Measurements from ENCODE around the gene CDX2. TPM values are rescaled to one million over a fixed set of nuclear protein-coding genes. Genes with fewer than 3 reads are reported as not detected.

CDX2 gene
- total RNA-seq, 1 donor from 2014 or later, result not detected

DNA sequence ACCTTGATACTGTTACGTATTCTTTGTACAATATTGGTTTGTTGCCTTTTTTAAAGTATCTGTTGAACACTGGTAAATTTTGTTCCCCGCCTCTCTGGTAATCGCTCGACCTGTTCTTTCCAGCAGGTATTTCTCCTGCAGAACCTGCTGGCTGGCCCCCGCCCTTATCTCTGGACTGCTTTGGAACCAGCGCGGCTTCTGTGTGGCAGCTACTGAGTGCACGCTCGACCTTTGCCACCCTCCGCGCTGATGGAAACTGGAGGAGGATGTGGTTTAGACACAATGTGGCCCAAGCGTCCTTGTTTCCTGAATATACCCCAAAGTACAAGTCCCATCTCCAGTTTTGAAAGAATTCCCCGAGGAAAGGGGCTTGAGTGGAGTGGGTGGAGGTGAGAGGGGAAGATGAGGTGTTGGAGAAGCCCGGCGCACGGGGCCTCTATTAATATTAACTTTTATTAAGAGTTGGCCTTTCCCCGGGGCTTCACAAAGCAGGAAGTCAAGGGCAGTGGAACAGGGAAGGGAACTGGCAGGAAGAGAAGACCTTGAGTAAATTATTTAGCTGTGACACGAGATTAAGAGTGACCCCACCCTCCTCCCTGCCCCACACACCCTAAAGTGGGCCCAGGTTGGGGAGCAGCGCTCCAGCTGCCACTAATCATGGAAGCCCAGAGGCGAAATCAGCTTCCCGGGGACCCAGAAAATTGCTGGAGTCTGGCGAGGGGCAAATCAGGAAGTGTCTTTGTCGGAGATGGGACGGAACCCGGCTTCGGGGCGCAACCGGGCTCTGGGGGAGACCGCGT is 16.0 kb downstream of the CDX2 start:
- TF ChIP-seq, protein P1, sequence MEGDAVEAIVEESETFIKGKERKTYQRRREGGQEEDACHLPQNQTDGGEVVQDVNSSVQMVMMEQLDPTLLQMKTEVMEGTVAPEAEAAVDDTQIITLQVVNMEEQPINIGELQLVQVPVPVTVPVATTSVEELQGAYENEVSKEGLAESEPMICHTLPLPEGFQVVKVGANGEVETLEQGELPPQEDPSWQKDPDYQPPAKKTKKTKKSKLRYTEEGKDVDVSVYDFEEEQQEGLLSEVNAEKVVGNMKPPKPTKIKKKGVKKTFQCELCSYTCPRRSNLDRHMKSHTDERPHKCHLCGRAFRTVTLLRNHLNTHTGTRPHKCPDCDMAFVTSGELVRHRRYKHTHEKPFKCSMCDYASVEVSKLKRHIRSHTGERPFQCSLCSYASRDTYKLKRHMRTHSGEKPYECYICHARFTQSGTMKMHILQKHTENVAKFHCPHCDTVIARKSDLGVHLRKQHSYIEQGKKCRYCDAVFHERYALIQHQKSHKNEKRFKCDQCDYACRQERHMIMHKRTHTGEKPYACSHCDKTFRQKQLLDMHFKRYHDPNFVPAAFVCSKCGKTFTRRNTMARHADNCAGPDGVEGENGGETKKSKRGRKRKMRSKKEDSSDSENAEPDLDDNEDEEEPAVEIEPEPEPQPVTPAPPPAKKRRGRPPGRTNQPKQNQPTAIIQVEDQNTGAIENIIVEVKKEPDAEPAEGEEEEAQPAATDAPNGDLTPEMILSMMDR (IDR thresholded peaks at IDR 0.05), result no peak
- no peak overlapping the region for H3K27ac Mint-ChIP-seq (ENCODE audit: unreplicated experiment)
- no peak for DNase-seq (ENCODE audit: low spot score)
- peak overlapping the region; percentile 52 for H3K4me3 Mint-ChIP-seq (ENCODE audit: unreplicated experiment)
- H3K27me3 Mint-ChIP-seq (ENCODE audit: low read depth), result peaks cover 62% of the 10 kb centered on the region
- H3K36me3 Mint-ChIP-seq (ENCODE audit: low read depth), result no peaks in the 10 kb centered on the region
- H3K9me3 Mint-ChIP-seq (ENCODE audit: low read depth), result peaks cover 6% of the 10 kb centered on the region
- peaks cover 11% of the 10 kb centered on the region for H3K4me1 Mint-ChIP-seq (ENCODE audit: low read depth)

DNA sequence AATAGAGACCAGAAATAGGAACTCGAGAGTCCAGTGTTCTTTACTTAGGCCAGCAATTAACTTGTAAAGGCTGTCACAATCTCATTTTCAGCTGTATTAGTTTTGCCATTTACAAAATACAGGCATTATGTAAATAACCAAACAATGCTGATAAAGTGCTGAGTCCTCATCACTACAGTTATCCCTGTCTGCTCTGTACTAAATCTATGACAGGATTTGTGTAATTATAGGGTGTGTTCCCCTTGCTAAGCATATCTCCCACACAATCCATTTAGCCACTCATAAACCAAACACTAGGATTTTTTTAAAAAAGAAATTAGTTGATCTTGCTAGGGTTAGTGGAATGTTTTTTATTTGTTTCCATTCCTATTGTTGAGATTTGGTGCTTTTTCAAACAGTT is 26.1 kb downstream of the CDX2 start:
- H3K27me3 Mint-ChIP-seq (ENCODE audit: low read depth), result peaks cover 46% of the 10 kb centered on the region
- H3K36me3 Mint-ChIP-seq (ENCODE audit: low read depth), result no peaks in the 10 kb centered on the region
- TF ChIP-seq, protein P1 (IDR thresholded peaks at IDR 0.05), result no peak
- H3K4me1 Mint-ChIP-seq (ENCODE audit: low read depth), result no peaks in the 10 kb centered on the region
- DNase-seq (ENCODE audit: low spot score), result no peak
- H3K27ac Mint-ChIP-seq (ENCODE audit: unreplicated experiment), result no peak overlapping the region
- no peak overlapping the region for H3K4me3 Mint-ChIP-seq (ENCODE audit: unreplicated experiment)
- peaks cover 11% of the 10 kb centered on the region for H3K9me3 Mint-ChIP-seq (ENCODE audit: low read depth)

DNA sequence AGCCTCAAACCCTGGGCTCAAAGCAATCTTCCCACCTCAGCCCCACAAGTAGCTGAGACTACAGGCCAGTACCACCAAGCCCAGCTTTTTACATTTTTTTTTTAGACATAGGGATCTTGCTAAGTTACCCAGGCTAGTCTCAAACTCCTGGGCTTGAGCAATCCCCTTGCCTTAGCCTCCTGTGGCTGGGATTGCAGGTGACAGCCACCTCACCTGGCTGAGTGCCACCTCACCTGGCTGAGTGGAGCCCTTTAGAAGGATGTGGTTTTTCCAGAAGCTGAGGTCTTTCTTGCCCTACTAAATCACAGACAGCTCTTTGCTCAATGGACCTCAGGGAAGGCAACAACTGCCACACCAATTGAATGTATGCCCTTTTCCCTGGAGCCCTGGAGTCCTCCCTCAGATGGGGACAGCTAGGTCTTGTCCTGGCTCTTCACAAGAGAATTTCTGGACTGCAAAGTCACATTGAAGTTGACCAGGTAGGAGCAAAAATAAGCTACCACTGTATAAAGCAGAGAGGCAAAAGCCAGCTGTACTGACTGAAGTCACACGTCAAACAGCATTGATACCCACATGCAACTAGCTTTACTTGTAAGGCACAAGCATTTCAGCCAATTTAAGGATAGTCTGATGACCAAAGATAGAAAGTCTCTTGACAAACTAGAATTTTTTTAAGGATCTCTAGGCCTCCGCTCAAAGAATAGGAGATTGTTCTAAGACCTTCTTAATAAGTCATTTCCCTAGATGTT is 35.4 kb downstream of the CDX2 start:
- Mint-ChIP-seq H3K4me1 (ENCODE audit: low read depth) (no peaks in the 10 kb centered on the region), H3K9me3 (ENCODE audit: low read depth) (peaks cover 8% of the 10 kb centered on the region), H3K4me3 (ENCODE audit: unreplicated experiment) (no peak overlapping the region), H3K36me3 (ENCODE audit: low read depth) (no peaks in the 10 kb centered on the region), H3K27me3 (ENCODE audit: low read depth) (peaks cover 45% of the 10 kb centered on the region), H3K27ac (ENCODE audit: unreplicated experiment) (no peak overlapping the region)
- no peak for DNase-seq (ENCODE audit: low spot score)
- TF ChIP-seq, protein P1 (IDR thresholded peaks at IDR 0.05), result no peak

DNA sequence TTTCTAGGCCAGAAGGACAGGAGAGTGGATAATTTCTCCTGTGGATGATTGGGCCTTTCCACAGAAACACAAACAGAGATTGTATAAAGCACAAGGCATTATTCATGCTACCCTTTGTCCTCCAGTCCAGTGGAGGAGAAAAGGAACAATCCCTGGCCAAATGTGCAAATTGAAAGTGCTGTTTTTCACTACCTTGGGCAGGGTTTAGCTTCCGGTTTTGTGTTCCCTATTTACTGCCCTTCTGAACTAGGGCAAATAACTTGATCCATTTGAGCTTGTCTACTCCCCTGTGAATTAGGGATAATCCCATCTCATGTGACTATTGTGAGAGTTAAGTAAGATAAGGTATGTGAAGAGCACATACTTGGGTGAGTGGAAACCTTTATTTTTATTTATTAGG is 36.0 kb downstream of the CDX2 start:
- Mint-ChIP-seq H3K4me1 (ENCODE audit: low read depth) (no peaks in the 10 kb centered on the region), H3K27me3 (ENCODE audit: low read depth) (peaks cover 51% of the 10 kb centered on the region), H3K4me3 (ENCODE audit: unreplicated experiment) (no peak overlapping the region), H3K9me3 (ENCODE audit: low read depth) (peaks cover 8% of the 10 kb centered on the region), H3K36me3 (ENCODE audit: low read depth) (peaks cover 2% of the 10 kb centered on the region), H3K27ac (ENCODE audit: unreplicated experiment) (no peak overlapping the region)
- TF ChIP-seq, protein P1 (IDR thresholded peaks at IDR 0.05), result no peak
- no peak for DNase-seq (ENCODE audit: low spot score)

DNA sequence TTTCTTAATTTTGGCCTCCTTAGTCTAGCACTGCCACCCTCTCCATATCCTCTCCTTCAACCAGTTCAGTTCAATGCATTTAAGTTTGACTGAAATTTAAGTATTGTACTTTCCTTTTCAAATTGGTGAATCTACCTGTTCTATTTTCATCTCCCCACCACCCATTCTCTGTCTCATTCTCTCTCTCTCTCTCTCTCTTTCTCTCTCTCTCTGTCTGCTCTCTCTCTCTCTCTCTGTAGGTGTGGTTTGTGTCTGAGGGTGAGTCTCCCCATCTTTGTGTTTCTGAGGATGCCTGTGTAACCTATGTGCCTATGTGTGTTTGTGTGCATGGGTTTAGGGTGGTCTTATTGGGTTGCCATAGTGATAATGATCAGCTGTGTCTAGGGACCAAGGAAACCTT is 39.2 kb downstream of the CDX2 start:
- H3K4me3 Mint-ChIP-seq (ENCODE audit: unreplicated experiment), result no peak overlapping the region
- no peak for DNase-seq (ENCODE audit: low spot score)
- H3K27me3 Mint-ChIP-seq (ENCODE audit: low read depth), result peaks cover 77% of the 10 kb centered on the region
- H3K9me3 Mint-ChIP-seq (ENCODE audit: low read depth), result peaks cover 11% of the 10 kb centered on the region
- no peak overlapping the region for H3K27ac Mint-ChIP-seq (ENCODE audit: unreplicated experiment)
- H3K4me1 Mint-ChIP-seq (ENCODE audit: low read depth), result no peaks in the 10 kb centered on the region
- TF ChIP-seq, protein P1 (IDR thresholded peaks at IDR 0.05), result no peak
- H3K36me3 Mint-ChIP-seq (ENCODE audit: low read depth), result peaks cover 6% of the 10 kb centered on the region

Measured in chondrocyte (in vitro differentiated cells).